Hindlimb muscle (tissue), 1 donor: ENCODE results near the gene LSAMP. TPM values are rescaled to one million over a fixed set of nuclear protein-coding genes. Genes with fewer than 3 reads are reported as not detected.

Experiments
- DNase-seq: peaks from one replicate; pipeline ENCODE4 v3.0.0-alpha.2; 2013
- polyA plus RNA-seq: library from polyadenylated mRNA; unstranded; fragments of 120-200 nt; gene quantifications from one replicate; pipeline ENCODE4 v1.2.1, GENCODE V29; 2013; ENCODE audit not compliant: insufficient read length

LSAMP gene
- polyA plus RNA-seq = 8.6 TPM

GRCh38 chr3:116445311-116445841 is at the start of gene LSAMP:
Gene LSAMP, minus strand, starts transcription at chr3:116445487.
- DNase-seq = peak; percentile 57

- no peak for DNase-seq
Observed at GRCh38 chr3:116492379-116492778, 47.1 kb upstream of the LSAMP start.

- DNase-seq = no peak
Observed at GRCh38 chr3:116483135-116483534, 37.8 kb upstream of the LSAMP start.

GRCh38 chr3:116476691-116477090 is 31.4 kb upstream of the LSAMP start:
- no peak for DNase-seq

GRCh38 chr3:116474801-116475200 is 29.5 kb upstream of the LSAMP start:
- DNase-seq = no peak

GRCh38 chr3:116474032-116474780 is 28.9 kb upstream of the LSAMP start:
- no peak for DNase-seq

- no peak for DNase-seq
Observed at GRCh38 chr3:116473602-116474001, 28.3 kb upstream of the LSAMP start.

- no peak for DNase-seq
Observed at GRCh38 chr3:116470605-116471197, 25.4 kb upstream of the LSAMP start.

- no peak for DNase-seq
Observed at GRCh38 chr3:116469546-116469945, 24.3 kb upstream of the LSAMP start.

- no peak for DNase-seq
Observed at GRCh38 chr3:116464276-116464798, 19.1 kb upstream of the LSAMP start.

GRCh38 chr3:116453666-116454346 is 8.5 kb upstream of the LSAMP start:
- DNase-seq = no peak

- no peak for DNase-seq
Observed at GRCh38 chr3:116449546-116450350, 4.5 kb upstream of the LSAMP start.

- no peak for DNase-seq
Observed at GRCh38 chr3:116445990-116446389, 703 bp upstream of the LSAMP start.

GRCh38 chr3:116444819-116445310 is 422 bp downstream of the LSAMP start:
- peak; percentile 31 for DNase-seq

- no peak for DNase-seq
Observed at GRCh38 chr3:116444115-116444747, 1.1 kb downstream of the LSAMP start.

GRCh38 chr3:116443191-116443661 is 2.1 kb downstream of the LSAMP start:
- DNase-seq = peak; percentile 27

GRCh38 chr3:116442331-116443021 is 2.8 kb downstream of the LSAMP start:
- no peak for DNase-seq

GRCh38 chr3:116441652-116442051 is 3.6 kb downstream of the LSAMP start:
- no peak for DNase-seq

- no peak for DNase-seq
Observed at GRCh38 chr3:116440196-116440595, 5.1 kb downstream of the LSAMP start.

GRCh38 chr3:116433552-116433951 is 11.7 kb downstream of the LSAMP start:
- DNase-seq = no peak

- no peak for DNase-seq
Observed at GRCh38 chr3:116432795-116433194, 12.5 kb downstream of the LSAMP start.
